HepG2 (cell line): ENCODE measurements around the gene EPM2AIP1. TPM values are rescaled to one million over a fixed set of nuclear protein-coding genes. Genes with fewer than 3 reads are reported as not detected.

Experiments
- CAMTA2 ChIP-seq: sonication (generic); formaldehyde crosslinking; IDR thresholded peaks from 2 replicates; pipeline ENCODE4 v1.4.0; 2020; ENCODE audit warnings: mild to moderate bottlenecking, missing genetic modification reagents, borderline replicate concordance
- CEBPB ChIP-seq: IDR thresholded peaks from 2 replicates; pipeline ENCODE4 v1.6.1; 2011; ENCODE audit warnings: low read depth, low read length, improper control_type of control experiment, borderline replicate concordance
- ELF1 ChIP-seq: sonication (generic); formaldehyde crosslinking; IDR thresholded peaks from 2 replicates; pipeline ENCODE4 v1.4.0; 2020; ENCODE audit warnings: missing genetic modification reagents
- ERF ChIP-seq: IDR thresholded peaks from 2 replicates; pipeline ENCODE4 v1.6.1; 2018; ENCODE audit warnings: missing biosample characterization, missing genetic modification reagents
- FLYWCH1 ChIP-seq: sonication (generic); formaldehyde crosslinking; IDR thresholded peaks from 2 replicates; pipeline ENCODE4 v1.8.1; 2023; ENCODE audit warnings: mild to moderate bottlenecking, missing genetic modification reagents
- FOXK2 ChIP-seq: fragments of 450-650 bp; IDR thresholded peaks from 2 replicates; pipeline ENCODE4 v1.6.1; 2016
- FOXM1 ChIP-seq: sonication (generic); formaldehyde crosslinking; IDR thresholded peaks from 2 replicates; pipeline ENCODE4 v1.5.0; 2020; ENCODE audit warnings: missing genetic modification reagents
- HMG20B ChIP-seq: conservative IDR thresholded peaks from 2 replicates; pipeline ENCODE4 v1.6.1; 2016; ENCODE audit warnings: missing genetic modification reagents, missing compliant biosample characterization
- IKZF4 ChIP-seq: sonication (generic); formaldehyde crosslinking; IDR thresholded peaks from 2 replicates; pipeline ENCODE4 v1.5.1; 2020; ENCODE audit warnings: borderline replicate concordance, mild to moderate bottlenecking, low read depth, missing genetic modification reagents; ENCODE audit errors: not compliant biosample characterization
- PAX8 ChIP-seq: sonication (generic); formaldehyde crosslinking; IDR thresholded peaks from 2 replicates; pipeline ENCODE4 v1.8.0; 2022; ENCODE audit warnings: mild to moderate bottlenecking, missing genetic modification reagents, borderline replicate concordance
- POGK ChIP-seq: sonication (generic); formaldehyde crosslinking; conservative IDR thresholded peaks from 2 replicates; pipeline ENCODE4 v1.8.0; 2022; ENCODE audit warnings: mild to moderate bottlenecking, moderate library complexity, missing genetic modification reagents
- POGZ ChIP-seq: sonication (generic); formaldehyde crosslinking; IDR thresholded peaks from 2 replicates; pipeline ENCODE4 v1.4.0; 2020; ENCODE audit warnings: mild to moderate bottlenecking, missing genetic modification reagents
- RELA ChIP-seq: sonication (generic); formaldehyde crosslinking; IDR thresholded peaks from 2 replicates; pipeline ENCODE4 v1.4.0; 2020; ENCODE audit warnings: missing genetic modification reagents
- SCMH1 ChIP-seq: sonication (generic); formaldehyde crosslinking; IDR thresholded peaks from 2 replicates; pipeline ENCODE4 v1.9.0; 2021; ENCODE audit warnings: missing genetic modification reagents, mild to moderate bottlenecking, borderline replicate concordance
- SMC3 ChIP-seq: IDR thresholded peaks from 2 replicates; pipeline ENCODE4 v1.6.1; 2011; ENCODE audit warnings: low read length, improper control_type of control experiment
- SP140L ChIP-seq: sonication (generic); formaldehyde crosslinking; IDR thresholded peaks from 2 replicates; pipeline ENCODE4 v1.4.0; 2020; ENCODE audit warnings: missing genetic modification reagents, borderline replicate concordance
- THYN1 ChIP-seq: sonication (generic); formaldehyde crosslinking; IDR thresholded peaks from 2 replicates; pipeline ENCODE4 v1.8.1; 2023; ENCODE audit warnings: low read depth, mild to moderate bottlenecking, moderate library complexity, missing genetic modification reagents, borderline replicate concordance
- ZBTB1 ChIP-seq: sonication (generic); formaldehyde crosslinking; IDR thresholded peaks from 2 replicates; pipeline ENCODE4 v1.4.0; 2020; ENCODE audit warnings: missing genetic modification reagents, borderline replicate concordance
- ZNF143 ChIP-seq: sonication (generic); formaldehyde crosslinking; IDR thresholded peaks from 2 replicates; pipeline ENCODE4 v1.4.0; 2020; ENCODE audit warnings: missing genetic modification reagents
- ZNF263 ChIP-seq: sonication (generic); formaldehyde crosslinking; IDR thresholded peaks from 2 replicates; pipeline ENCODE4 v1.4.0; 2020; ENCODE audit warnings: missing genetic modification reagents
- ZNF275 ChIP-seq: sonication (generic); formaldehyde crosslinking; IDR thresholded peaks from 2 replicates; pipeline ENCODE4 v1.8.0; 2022; ENCODE audit warnings: missing genetic modification reagents, mild to moderate bottlenecking, inconsistent platforms, borderline replicate concordance
- ZNF451 ChIP-seq: sonication (generic); formaldehyde crosslinking; IDR thresholded peaks from 2 replicates; pipeline ENCODE4 v1.5.0; 2020; ENCODE audit warnings: mild to moderate bottlenecking, missing genetic modification reagents
- ZNF496 ChIP-seq: sonication (generic); formaldehyde crosslinking; IDR thresholded peaks from 2 replicates; pipeline ENCODE4 v1.8.1; 2023; ENCODE audit warnings: mild to moderate bottlenecking, moderate library complexity, missing genetic modification reagents; ENCODE audit not compliant: insufficient replicate concordance
- ZNF549 ChIP-seq: sonication (generic); formaldehyde crosslinking; IDR thresholded peaks from 2 replicates; pipeline ENCODE4 v1.5.0; 2020; ENCODE audit warnings: missing genetic modification reagents
- ZNF572 ChIP-seq: sonication (generic); formaldehyde crosslinking; IDR thresholded peaks from 2 replicates; pipeline ENCODE4 v1.5.1; 2020; ENCODE audit warnings: mild to moderate bottlenecking, missing genetic modification reagents
- ZNF800 ChIP-seq: sonication (generic); formaldehyde crosslinking; IDR thresholded peaks from 2 replicates; pipeline ENCODE4 v1.4.0; 2020; ENCODE audit warnings: missing genetic modification reagents
- polyA plus RNA-seq, 8 experiments: library from polyadenylated mRNA; depleted of rRNA in 3 of 8; stranded (reverse) in 7 of 8; unstranded in 1 of 8; fragments of >200 nt; fragmentation: Illumina TruSeq in 4 of 8; extraction: Trizol in 4 of 8; gene quantifications; 2 replicates each; pipeline versions ENCODE4 v1.2.1 to v1.2.3, GENCODE V29; 2011 to 2016; ENCODE audit warnings: low read depth in 4 of 8, missing spikeins in 1 of 8, mixed read lengths in 1 of 8; ENCODE audit not compliant: insufficient read depth in 1 of 8
- total RNA-seq, 5 experiments: library from RNA; depleted of rRNA; stranded (reverse); fragments of >200 nt; fragmentation: Illumina TruSeq; extraction: Trizol; gene quantifications; 2 replicates each; pipeline ENCODE4 v1.2.3, GENCODE V29; 2016; ENCODE audit warnings: low read depth in 1 of 5

The EPM2AIP1 gene
- total and polyA plus RNA-seq, 2 of the 13 experiments (the other 11 are each of a cell fraction or from before 2014, with no cell fraction given) = 10.7 to 23.0 TPM

GRCh38 chr3:36992806-36993325 lies at the start of gene EPM2AIP1 (continued):
- TF ChIP-seq FLYWCH1 (CRISPR knock-in tag) (no peak), FOXK2 (no peak), CAMTA2 (CRISPR knock-in tag) (no peak), POGK (CRISPR knock-in tag) (no peak; the same call in none of the 2 replicates), ZNF572 (CRISPR knock-in tag) (0 out of 2 replicates have a peak, but pooled peaks have one; percentile 87), ERF (CRISPR knock-in tag) (peak; percentile 76), IKZF4 (CRISPR knock-in tag) (no peak), ELF1 (CRISPR knock-in tag) (no peak), POGZ (CRISPR knock-in tag) (no peak), HMG20B (no peak), CEBPB (no peak), RELA (CRISPR knock-in tag) (no peak; the same call in 1 of the 2 replicates), ZNF549 (no peak), ZNF263 (CRISPR knock-in tag) (peak; percentile 67; the same call in 1 of the 2 replicates), PAX8 (CRISPR knock-in tag) (no peak), ZNF275 (CRISPR knock-in tag) (no peak), ZNF451 (CRISPR knock-in tag) (no peak; the same call in 1 of the 2 replicates), ZNF496 (CRISPR knock-in tag) (no peak), FOXM1 (CRISPR knock-in tag) (no peak), ZNF143 (CRISPR knock-in tag) (no peak), SCMH1 (CRISPR knock-in tag) (no peak), ZNF800 (CRISPR knock-in tag) (0 out of 2 replicates have a peak, but pooled peaks have one; percentile 65), SP140L (CRISPR knock-in tag) (no peak; the same call in 1 of the 2 replicates), SMC3 (no peak), ZBTB1 (CRISPR knock-in tag) (0 out of 2 replicates have a peak, but pooled peaks have one; percentile 69), THYN1 (no peak)
